ENCODE data around the gene ADGRB2.
"Not testable (repeated sequence)": the region's sequence is repeated elsewhere in the genome, so short reads cannot be mapped to it uniquely, and the experiment has no call there.

ADGRB2 gene

DNA sequence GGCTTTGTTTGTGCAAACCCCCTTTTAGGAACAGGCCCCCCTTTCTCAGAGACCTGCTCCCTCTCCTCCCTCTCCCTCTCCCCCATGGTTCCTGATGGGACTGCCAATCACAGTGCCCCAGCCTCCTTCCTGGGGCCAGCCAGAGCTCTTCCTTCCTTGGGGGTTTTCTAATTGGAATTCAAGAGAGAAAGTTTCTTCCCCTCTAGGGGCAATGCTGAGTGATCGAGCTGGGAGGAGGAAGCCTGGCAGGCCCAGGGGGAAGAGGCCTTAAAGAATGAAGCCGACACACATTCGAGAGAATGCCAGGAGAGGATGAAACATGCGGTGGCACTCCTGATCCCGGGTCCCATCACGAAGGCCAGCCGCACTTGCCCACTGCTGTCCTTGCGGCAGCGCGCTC is 39.0 kb downstream of the ADGRB2 start:
- DNase-seq, result no peak

DNA sequence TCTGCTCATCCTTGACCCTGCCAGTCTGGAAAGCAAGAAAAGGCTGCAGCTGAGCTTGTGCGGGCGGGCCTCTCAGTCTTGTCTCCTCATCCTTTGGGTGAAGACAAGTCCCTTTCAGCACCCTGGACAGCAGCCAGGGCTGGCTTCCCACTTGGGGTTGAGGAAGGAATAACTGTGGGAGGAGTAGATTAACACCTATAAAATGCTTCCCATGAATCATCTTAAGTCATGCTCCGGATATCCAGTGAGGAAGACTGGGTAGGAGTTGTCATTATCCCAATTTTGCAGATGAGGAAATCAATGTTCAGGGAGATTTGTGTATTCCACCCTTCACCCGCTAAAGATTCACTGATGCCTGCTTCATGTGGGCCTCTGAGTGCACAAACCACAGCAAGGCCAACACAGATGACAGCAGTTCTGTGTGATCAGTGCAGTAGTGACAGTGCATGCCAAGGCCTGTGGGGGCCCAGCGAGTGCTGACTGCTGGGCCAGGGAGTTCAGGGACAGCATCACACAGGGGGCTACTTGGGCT is 40.2 kb downstream of the ADGRB2 start:
- no peak for DNase-seq

DNA sequence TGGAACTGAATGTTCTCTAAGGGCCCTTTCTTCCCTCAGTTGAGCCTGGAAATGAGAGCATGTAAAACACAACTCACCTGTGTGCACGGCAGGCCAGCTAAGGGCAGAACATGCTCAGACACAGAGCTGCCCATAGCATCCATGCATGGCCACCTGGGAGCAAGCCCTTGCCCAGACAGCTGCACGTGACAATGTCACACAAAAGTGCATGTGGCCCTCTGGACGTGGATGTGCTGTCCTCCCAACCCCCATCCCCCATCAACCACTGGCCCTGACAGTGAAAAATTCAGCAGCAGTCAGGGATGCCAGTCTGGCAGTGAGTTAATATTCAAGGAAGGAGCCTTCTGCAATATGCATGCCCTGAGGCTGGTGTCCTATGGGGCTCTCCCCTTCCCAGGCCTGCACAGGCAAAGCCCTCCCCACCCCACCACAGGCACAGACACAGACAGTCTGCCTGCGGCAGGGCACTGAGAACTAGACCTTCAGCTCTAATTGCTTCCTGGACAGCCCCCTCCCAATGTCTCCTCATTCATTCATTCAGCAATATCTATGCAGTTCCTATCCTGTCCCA is 45.7 kb downstream of the ADGRB2 start:
- DNase-seq, result no peak

DNA sequence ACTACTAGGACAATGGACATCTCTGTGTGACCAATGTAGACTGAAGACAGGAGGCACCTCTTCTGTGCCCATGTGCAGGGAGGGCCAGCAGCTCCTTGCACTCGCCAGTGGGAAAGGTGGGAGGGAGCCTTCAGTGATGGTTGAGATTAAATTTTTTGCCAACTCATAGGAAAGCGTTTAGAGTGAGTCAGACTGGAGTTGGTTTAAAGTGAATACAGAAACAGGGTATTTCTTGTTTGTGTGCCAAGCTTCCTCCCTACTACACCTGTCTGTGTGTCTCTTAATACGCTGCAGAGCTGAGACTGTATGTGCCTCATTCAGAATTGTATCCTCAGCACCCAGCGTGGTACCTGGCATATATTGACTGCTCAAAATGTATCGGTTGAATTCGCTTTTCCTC is 46.8 kb downstream of the ADGRB2 start:
- DNase-seq, result no peak

DNA sequence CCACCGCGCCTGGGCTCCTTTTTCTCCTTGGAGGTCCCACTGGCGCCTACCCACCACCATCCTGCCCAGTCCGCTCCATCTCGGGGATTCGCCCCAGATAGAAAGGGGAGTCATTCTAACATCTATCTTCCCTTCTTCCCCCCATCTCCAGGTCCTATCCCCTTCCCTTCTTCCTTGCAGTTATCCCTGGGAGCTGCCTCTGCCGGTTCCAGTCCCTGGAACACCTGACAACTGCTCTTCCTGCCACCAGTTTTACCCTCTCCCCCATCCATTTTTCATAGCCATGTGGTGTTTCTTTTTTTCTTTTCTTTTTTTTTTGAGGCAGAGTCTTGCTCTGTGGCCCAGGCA is 48.3 kb downstream of the ADGRB2 start:
- no peak for DNase-seq

DNA sequence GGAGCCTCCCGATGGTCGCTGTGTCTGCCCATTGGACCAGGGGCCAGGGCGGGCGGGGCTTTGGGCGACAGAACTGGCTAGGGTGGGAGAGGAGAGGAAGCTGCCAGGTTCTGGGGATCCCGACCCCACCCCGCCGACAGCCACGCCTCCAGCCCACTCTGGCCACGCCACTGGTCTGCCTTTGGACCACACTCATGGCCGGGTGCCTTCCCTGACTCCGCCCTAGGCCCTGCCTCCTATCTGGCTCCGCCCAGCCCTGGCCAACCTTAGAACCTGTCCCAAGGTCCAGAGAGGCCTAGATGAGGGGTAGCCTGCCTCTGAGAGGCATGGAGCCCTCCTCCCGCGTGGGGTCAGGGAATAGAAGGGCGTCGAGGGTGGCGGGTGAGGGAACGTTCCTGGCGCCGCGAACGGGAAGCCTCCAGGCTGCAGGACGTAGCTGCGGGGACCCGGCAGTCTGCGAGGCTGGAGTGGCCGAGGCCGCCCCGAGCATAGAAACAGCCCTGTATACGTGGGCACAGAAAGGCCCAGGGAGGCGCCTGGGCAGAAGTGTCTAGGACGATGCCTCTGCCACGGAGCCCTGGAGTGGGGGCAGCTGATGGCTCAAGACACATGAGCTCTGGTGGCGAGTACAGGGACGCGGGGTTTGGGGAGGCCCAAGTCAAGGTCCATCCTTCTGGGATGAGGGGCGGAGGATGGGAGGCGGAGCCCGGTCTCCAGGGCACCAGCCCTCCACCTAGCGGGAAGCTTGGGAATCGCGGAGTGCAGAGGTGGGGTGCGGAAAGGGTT is 48.9 kb downstream of the ADGRB2 start:
- peak; percentile 78 for DNase-seq

DNA sequence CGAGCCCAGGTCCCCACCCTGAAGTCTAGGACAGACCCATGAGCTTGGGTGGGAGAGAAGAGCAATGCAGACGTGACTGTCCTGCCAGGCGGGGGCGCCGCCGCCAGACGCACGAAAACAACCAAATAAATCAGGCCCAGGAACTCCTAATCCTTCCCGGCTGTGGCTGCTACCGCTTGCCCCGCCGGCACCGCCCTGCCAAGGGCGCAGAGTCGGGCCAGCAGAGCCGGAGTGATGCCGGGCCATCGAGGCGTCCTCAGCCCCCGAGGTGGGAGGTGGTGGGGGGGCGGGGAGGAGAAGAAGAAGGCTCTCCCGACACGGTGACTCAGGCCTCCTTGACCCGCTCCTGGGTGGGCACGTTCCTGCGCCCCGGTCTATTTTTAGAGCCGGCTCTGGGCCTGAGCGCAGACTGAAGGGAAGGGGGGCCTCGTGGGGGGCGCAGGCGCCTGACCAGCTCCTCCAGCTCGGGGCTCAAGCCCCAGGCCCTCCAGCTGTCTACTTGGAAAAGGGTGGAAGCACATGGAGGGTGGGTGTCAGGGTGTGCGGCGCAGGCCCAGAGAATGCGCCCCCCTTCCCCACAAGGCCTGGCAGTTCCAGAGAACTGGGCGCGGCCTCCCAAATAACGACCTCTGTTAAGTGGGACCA is 49.6 kb downstream of the ADGRB2 start:
- peak; percentile 35 for DNase-seq

DNA sequence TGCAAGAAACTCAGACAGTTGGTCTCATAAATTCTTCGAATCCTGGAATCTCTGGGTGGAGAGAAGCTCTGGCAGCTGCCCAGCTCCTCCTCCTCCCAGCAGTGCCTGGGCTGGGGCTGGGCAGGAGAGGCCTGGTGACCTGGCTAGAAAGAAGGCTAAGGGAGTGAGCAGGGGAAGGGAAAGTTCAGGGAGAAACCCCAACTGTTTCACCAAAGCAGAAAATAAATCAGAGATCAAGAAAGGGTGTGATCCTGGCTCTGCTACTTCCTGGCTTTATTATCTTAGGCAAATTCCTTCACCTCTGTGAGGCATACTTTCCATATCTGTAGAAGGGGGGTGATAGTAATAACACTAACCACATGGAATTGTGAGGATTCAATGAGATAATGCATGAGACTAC is 51.5 kb downstream of the ADGRB2 start:
- no peak for DNase-seq

DNA sequence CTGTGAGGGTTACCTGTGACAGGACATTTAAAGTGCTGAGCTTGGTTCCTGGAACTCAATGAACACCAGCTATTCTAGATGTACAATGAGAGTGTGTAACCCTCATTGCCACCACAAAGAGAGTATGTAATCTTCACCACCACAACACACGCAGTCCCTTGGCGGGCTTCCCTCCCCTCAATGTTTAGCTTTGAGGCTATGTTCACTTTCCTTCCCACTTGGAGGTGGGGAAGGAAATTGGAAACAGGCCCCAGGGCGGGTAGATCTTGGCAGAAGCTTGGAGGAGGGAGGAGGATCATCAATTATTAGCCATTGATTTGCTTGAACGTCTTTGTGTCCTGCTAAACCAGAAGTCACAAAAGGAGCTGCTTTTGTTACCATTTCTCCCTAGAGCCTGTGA is 52.1 kb downstream of the ADGRB2 start:
- no peak for DNase-seq

DNA sequence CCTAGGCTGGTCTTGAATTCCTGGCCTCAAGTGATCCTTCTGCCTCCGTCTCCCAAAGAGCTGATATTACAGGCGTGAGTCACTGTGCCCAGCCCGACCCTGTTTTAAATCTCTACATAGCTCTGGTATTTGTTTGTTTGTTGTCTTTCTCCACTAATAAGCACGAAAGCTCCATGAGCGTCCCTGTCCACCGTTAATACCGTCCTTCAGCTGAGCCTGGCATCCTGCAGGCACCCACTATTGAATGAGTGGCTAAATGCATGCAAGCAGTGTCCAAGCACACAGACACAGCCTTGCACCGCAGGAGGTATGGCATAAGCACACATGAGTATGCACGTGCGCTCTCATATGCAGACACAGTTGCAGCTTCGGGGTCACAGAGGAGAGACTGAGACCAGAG is 55.8 kb downstream of the ADGRB2 start:
- no peak for DNase-seq

DNA sequence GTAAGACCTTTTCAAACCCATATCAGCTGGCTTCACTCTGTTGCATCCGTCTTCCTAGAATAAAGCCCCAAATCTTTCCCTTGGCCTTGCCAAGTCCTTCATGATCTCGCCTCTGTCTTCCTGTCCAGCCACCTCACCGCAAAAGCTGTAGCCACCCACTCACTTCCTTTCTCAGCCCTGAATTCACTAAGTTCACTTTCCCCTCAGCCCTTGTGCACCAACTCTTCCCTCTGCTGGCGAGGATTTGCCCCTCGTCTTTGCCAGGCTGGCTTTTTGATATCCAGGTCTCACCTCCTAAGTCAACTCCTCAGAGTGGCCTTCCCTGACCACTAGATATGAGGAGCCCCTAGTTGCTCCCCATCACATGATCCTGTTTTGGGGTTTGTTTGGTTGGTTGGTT is 56.4 kb downstream of the ADGRB2 start:
- no peak for DNase-seq

DNA sequence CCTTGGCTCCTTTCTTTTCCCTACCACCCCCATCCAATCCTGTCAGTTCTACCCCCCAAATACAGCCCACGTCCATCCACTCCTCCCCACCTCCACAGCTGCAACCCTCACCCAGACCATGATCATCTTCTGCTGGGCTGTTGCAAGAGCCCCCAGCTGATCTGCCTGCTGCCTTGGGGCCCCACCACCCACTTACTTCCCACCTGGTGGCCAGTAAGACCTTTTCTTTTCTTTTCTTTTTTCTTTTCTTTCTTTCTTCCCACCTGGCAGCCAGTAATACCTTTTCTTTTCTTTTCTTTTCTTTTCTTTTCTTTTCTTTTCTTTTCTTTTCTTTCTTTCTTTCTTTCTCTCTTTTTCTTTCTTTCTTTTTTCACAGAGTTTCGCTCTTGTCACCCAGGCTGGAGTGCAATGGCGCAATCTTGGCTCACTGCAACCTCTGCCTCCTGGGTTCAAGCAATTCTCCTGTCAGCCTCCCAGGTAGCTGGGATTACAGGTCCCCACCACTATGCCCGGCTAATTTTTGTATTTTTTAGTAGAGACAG is 57.0 kb downstream of the ADGRB2 start:
- DNase-seq, result not testable (repeated sequence)

DNA sequence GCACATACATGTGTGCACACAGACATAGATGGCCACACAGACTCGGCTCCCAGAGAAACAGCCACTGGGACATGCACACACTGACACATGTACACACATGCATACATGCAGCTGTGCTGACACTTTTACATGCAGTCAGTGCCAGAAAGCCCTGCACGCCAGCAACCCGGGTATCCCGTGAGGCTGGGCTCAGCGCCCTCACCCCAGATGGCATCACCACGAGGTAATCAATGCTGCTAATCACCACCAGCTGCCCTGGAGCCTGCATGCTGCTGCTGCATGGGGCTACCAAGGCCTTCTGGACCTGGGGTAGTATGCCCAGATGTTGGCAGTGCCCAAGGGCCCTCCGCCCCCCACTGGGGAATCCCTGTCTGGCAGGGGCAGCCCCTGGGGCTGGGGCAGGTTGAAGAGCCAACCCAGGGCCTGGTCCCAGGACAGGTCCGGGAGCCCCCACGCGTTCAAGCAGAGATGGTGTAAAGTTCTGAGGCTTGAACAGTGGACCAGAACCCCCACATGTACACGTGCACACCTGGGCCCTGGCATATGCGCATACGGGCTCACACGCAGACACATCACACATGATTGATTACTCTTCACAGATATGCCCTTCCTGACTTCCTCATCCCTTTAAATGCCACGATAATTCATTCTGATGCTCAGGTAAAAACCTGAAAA is 57.6 kb downstream of the ADGRB2 start:
- DNase-seq, result no peak

DNA sequence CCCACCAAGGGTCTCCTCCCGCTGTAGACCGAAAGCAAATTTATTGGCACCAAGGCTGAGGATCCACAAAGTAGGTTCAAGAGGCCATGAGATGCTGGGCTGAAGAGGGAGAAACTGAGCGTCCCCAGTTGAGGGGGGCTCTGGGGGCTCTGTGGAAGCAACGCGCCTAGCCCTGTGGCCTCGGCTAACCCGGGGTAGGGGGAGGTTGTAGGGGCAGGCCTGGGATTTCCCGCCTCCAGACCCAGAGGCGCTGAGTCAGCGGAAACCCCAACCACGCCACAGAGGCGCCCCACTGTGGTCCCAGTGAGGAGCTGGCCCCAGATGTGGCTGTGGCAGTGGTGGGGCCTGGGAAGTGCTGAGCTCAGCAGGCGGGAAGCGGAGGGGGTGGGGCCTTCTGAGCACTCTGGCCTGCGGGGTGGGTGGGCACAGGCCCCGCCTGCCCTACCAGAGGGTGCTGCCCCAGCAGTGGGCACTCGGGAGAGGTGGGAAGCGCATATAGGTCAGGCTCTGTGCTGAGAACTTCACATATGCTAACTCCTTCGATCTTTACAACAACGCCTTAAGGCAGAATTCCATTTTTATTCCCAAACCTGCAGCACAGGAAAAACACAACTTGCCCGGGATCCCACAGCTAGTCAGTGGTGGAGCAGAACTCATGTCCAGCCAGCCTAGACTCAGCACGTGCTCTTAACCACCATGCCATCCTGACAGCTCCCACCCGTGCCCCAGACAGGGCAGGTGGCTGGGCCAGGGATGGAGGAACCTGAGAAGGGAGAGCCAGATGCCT is 58.9 kb downstream of the ADGRB2 start:
- no peak for DNase-seq

DNA sequence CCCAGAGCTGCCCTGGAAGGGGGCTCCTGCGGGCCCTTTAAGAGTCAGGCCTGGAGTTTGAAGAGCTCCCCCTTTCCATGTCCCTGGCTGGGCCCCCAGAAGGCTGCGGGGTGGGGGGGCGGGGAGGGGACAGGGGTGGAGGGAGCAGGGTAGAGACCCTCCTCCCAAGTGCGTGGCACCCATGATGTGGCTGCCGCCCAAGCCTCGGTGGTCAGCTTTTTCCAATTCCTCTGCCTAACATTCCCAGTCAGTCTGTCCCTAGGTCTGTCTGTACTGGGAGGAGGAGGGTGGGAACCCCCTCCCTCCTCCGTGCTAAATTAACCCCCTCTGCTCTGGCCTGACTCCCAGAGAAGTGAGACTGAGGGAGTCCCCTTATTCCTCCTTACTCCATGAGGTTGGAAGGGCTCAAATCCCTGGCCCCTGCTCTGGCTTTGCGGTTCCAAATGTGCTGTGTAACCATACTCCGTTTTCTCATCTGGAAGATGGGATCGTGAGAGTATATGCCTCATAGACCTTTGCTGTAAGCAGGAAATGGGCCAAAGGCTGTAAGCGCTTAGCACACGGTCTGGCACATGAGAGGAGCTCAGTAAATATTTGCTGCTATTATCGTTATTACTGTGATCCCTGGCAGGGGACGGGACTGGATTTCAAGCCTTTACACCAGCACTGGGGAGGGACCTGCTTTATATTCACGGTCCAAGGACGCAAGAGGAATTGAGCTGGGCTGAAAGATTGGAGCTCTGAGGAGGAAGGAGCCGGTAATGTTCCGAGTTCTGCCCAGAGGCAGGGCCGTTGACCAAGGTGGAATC is 59.7 kb downstream of the ADGRB2 start:
- peak; percentile 46 for DNase-seq

DNA sequence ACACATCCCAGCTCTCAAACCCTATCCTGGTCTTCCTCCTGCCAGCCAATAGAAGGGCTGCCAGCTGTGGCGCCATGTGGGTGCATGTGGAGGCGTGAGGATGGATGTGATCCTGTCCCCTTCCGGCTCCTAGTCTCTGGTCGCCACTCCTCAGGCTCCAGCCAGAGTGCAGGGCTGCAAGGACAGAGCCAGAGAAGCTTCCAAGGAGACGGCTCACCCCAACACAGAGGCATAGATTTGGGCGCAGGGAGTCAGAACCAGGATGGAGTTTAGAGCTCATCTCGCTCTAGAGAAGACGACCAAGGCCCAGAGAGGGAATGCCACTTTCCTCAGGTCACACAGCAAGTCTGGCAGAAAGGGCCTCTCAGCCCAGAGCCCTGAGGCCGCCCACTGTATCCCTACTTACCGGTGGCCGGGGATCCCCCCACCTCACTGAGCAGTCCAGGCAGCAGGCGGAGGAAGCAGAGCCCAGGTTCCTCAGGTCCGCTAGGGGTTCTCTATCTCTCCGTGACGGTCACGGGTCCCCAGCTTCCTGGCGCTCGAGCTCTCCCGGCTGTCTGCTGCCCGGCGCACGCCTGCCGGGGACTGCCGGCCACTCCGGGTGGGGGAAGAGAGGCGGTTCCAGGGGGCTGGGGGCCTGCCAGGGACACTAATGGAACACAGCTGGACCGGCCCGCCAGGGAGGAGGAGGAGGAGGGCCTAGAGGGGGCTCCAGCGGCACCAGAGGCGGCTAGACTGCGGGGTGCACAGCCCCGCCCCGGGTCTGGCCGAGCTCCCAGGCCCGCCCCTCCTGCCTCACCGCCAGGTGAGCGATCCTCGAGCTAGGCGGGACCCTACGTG is 60.5 kb downstream of the ADGRB2 start, which contains the start of gene COL16A1:
Gene COL16A1 (minus strand): TSS at position 587 of the 840 bp plus-strand sequence. CDS start 1,824 bp downstream, outside the sequence.
- no peak for DNase-seq

DNA sequence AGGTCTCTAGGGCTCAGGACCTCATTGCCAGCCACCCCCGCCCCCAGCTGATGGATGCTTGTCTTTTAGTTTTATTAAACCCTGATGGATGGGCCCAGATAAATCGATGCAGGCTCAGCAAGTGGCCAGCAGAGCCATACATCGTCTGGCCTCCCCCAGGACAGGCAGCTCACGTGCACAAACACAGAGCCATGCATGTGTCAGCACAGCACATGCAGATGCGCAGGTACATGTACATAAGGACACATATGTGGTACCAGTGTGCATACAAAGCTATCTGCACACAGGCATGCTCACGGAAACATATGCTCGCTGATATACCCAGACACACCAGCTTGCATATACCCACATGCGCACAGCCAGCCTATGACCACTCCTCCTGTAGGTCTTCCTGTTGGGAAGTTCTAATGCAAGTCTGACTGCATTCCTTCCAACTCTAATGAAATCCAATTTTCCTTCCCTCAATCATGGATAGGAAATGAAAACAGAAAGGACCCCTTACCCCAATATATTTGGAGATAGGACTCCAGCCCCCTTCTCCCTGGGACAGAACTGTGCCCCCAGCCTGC is 61.2 kb downstream of the ADGRB2 start:
- DNase-seq, result no peak

DNA sequence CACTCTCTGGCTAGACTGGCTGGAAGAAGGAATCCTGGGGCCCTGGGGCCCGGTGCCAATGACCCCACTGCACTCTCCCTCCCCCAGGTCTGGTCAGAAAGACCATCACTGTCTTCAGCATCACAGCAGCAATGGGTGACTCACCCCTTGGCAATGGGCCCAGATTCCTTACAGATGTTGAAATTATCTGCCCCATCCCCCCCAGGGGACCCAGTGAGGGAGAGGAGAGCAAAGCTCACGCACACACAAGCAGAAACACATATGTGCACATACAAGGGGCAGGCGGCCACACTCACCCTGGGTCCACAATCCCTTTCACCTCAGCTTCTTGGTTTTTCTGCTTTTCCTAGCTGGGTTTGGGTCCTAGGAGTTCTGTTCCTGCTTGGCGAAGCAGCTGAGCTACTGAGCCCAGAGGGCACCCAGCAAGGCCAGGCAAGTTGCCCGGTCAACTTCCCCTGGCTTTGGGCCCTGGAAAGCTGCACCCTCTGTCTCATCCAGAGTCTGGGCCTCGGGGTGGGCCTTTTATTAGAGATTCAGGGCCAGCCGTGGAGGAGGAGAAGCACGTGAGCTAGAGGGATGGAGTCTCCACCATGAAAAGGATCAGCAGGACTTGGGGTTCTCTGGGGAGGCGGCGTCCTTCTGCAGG is 62.9 kb downstream of the ADGRB2 start:
- DNase-seq, result no peak

DNA sequence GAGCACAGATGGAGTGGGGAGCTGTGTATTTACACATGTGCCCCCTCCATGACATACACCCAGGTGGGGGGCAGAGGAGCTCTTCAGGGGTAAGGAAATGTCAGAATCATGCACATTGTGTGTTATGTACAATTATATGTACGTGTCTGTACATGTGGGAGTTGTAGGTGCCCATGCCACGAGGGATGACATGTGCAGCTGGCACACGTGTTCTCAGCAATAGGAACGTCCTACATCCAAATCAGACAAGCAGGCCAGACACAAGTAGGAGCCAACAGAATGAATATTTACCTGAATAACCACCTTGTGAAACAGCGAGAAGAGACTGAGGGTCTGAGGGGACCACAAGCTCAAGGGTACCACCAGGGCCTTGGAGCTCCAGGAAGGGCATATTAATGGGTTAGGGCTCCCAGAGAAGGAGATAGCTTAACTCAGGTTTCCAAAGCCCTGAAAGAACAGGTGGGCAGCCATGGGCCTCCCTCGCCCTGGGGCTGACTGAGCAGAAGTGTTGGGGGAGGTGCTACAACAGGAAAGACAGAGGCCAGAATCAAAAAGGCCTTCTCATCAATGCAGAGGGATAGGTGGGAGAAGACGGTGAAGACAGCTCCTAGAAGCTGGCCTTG is 63.6 kb downstream of the ADGRB2 start:
- no peak for DNase-seq

All from NCI-H748 treated with DMSO at 0.1 percent for 48 hours (cell line).